GM19193 (cell line): ENCODE data around the gene ABLIM3.

ENCODE experiments used
- POLR2A ChIP-seq: IDR thresholded peaks from 4 replicates; pipeline ENCODE4 v1.6.1; 2011; ENCODE audit not compliant: insufficient read depth, insufficient read length; ENCODE audit errors: extremely low read depth

The ABLIM3 gene

GRCh38 chr5:149182241-149182640 lies 40.9 kb downstream of the ABLIM3 start:
- TF ChIP-seq POLR2A: no peak

- no peak for TF ChIP-seq POLR2A
Measured at GRCh38 chr5:149185067-149185466, 43.8 kb downstream of the ABLIM3 start.

GRCh38 chr5:149186506-149186905 lies 45.2 kb downstream of the ABLIM3 start:
- TF ChIP-seq POLR2A: no peak

- TF ChIP-seq POLR2A: no peak
Measured at GRCh38 chr5:149188383-149188782, 47.1 kb downstream of the ABLIM3 start.

- TF ChIP-seq POLR2A: no peak
Measured at GRCh38 chr5:149195337-149195887, 54.1 kb downstream of the ABLIM3 start.

GRCh38 chr5:149195962-149196361 lies 54.7 kb downstream of the ABLIM3 start:
- no peak for TF ChIP-seq POLR2A

GRCh38 chr5:149198148-149198547 lies 56.9 kb downstream of the ABLIM3 start:
- TF ChIP-seq POLR2A: no peak

GRCh38 chr5:149200355-149200754 lies 59.1 kb downstream of the ABLIM3 start:
- TF ChIP-seq POLR2A: no peak

GRCh38 chr5:149201121-149201637 lies 59.9 kb downstream of the ABLIM3 start:
- TF ChIP-seq POLR2A: no peak

GRCh38 chr5:149202910-149203451 lies 61.7 kb downstream of the ABLIM3 start:
- no peak for TF ChIP-seq POLR2A

GRCh38 chr5:149203921-149204441 lies 62.7 kb downstream of the ABLIM3 start:
- TF ChIP-seq POLR2A: no peak

- no peak for TF ChIP-seq POLR2A
Measured at GRCh38 chr5:149205625-149206523, 64.6 kb downstream of the ABLIM3 start.

GRCh38 chr5:149206524-149207141 lies 65.3 kb downstream of the ABLIM3 start:
- TF ChIP-seq POLR2A: no peak

- TF ChIP-seq POLR2A: no peak
Measured at GRCh38 chr5:149207831-149208230, 66.5 kb downstream of the ABLIM3 start.

- no peak for TF ChIP-seq POLR2A
Measured at GRCh38 chr5:149210225-149210624, 68.9 kb downstream of the ABLIM3 start.
